GM19468 (cell line): ENCODE results near the gene TFR2.

Experiments
- ATAC-seq: cut with Tn5 transposase; IDR thresholded peaks from one replicate; pipeline ENCODE4 v1.9.1; 2021; ENCODE audit warnings: mild to moderate bottlenecking, moderate library complexity, moderate number of reproducible peaks; ENCODE audit not compliant: unreplicated experiment; ENCODE audit errors: extremely low read depth

TFR2 gene

GRCh38 chr7:100575746-100576383, 65.5 kb downstream of the TFR2 start:
- ATAC-seq = no peak

GRCh38 chr7:100575206-100575631, 66.1 kb downstream of the TFR2 start:
- ATAC-seq = no peak

- ATAC-seq = no peak
Observed at GRCh38 chr7:100574362-100575205, 66.8 kb downstream of the TFR2 start.

GRCh38 chr7:100573691-100574361, 67.5 kb downstream of the TFR2 start, which contains the start of gene SAP25:
SAP25 (minus strand) TSS chr7:100573900; CDS start chr7:100573742, 158 bp downstream.
- ATAC-seq = no peak

DNA sequence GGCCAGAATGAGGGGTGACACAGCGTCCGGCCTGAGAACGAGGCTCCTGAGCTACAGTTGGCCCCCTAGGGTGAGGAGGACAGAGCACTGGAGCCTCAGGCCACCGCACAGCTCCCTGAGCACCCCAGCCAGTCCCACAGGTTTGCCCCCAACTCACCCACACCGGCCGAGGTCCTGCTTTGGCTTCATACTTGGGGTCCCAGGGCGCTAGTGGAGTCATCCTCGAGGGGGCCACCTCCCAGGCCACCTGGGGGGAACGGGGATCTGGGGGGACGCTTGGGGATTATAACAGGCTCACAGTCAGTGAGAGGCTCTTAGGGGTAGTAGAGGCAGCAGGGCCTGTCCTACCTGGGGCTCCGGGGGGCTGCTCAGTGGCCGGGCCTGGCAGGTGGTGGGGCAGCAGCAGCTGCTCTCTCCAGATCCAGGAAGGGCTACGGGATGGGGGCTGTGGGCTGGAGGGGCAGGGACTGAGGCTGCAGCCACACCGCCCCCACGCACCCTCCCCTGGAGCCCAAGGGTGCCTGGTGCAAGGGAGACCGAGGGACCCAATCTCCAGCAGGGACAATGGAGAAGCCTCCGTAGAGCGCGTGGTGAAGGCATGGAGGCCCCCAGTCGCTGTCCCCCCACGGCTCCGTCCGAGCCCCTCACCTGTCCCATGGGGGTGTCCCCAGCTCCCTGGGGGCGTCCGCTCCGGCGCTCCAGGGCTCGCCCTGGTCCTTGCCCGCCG, 68.2 kb downstream of the TFR2 start:
- ATAC-seq = no peak

DNA sequence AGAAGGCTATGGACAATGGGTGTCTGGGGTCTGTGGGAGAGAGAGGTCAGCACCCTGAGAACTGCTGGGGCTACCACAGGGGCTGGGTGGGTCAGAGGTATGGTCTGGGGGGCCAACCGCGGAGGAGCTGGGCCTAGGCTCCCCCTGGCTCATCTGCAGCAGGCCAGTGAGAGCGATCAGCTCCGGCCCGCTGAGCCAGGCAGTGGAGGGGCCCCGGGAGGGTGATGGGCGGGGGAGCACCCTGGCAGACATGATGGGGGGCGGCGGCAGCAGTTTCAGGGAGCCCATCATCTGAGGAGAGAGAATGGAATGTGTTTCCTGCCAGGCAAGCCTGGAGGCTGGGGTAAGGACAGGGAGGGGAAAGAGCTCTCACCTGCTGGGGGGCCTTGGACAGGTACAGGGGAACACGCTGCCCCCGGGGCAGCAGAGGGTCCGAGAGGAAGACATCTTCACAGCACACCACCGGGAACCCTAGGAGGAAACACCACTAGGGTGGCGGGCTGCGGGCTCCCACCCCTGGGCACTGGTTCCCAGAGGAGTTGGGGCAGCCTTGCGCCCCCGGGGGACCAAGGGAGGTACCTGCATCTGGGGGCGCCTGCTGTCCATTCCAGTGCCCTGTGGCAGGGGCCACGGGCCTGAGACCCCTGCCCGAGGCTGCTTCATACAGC, 68.9 kb downstream of the TFR2 start:
- no peak for ATAC-seq

- no peak for ATAC-seq
Observed at GRCh38 chr7:100571829-100572116, 69.6 kb downstream of the TFR2 start.

DNA sequence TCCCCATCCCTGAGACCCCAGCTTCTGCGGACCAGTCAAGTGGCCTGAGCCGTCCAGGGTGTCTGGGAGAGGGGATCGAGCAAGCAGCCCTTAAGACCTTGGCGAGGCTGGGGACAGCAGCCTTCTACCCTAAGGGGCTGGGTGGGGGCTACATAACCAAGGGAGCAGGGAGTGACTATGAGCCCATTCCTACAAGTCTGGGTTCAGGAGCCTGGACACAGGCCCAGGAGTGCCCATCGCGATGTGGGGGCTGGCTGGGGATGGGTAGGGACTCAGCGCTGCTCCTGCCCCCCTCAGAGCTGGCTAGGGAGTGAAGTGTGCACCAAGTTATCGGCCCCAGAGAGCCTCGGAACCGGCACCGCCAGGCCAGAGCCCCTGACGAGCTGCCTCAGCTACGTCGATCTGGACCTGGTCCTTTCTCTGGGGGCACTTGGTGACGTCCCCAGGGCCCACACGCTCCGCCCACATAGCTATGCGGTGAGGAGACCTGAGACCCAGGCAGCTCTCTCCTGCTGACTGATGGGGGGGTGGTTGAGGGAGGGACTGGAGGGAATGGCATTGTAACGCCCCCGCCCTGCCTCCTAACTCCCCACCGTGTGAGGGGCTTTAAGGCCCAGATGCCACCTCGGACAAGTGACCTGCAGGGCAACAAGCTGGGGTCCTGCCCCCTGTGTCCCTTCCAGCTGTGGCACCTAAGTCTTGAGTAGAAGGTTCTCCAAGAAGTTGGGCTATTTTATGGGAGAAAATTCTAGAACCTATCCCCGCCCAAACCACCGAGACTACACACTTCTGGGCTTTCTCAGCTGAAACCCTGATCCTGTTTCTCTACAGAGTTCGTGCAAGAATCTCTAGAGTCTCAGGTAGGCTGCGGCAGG, 70.2 kb downstream of the TFR2 start:
- no peak for ATAC-seq
